ENCODE data around the gene ZBTB39.
"Not testable (repeated sequence)": the region's sequence is repeated elsewhere in the genome, so short reads cannot be mapped to it uniquely, and the experiment has no call there.

The ZBTB39 gene

GRCh38 chr12:57029457-57029856 is 23.1 kb upstream of the ZBTB39 start:
- no peak for DNase-seq

GRCh38 chr12:57027805-57028153 is 21.4 kb upstream of the ZBTB39 start:
- no peak for DNase-seq

- DNase-seq, result no peak
These were observed 20.9 kb upstream of the ZBTB39 start for GRCh38 chr12:57027011-57027804.

- no peak for DNase-seq
These were observed 18.9 kb upstream of the ZBTB39 start for GRCh38 chr12:57025196-57025595.

GRCh38 chr12:57022324-57022723 is 16.0 kb upstream of the ZBTB39 start:
- not testable (repeated sequence) for DNase-seq

GRCh38 chr12:57019983-57020719 is 13.8 kb upstream of the ZBTB39 start:
- no peak for DNase-seq

- no peak for DNase-seq
These were observed 12.6 kb upstream of the ZBTB39 start for GRCh38 chr12:57018906-57019305.

GRCh38 chr12:57018353-57018752 is 12.0 kb upstream of the ZBTB39 start:
- DNase-seq, result not testable (repeated sequence)

GRCh38 chr12:57016348-57016747 is 10.0 kb upstream of the ZBTB39 start, which contains the start of gene TAC3:
Gene TAC3, minus strand, starts transcription at chr12:57016529. Its CDS starts 732 bp downstream, at chr12:57015797.
- no peak for DNase-seq

- DNase-seq, result no peak
These were observed 6.5 kb upstream of the ZBTB39 start for GRCh38 chr12:57012600-57013465.

- DNase-seq, result no peak
These were observed 5.4 kb upstream of the ZBTB39 start for GRCh38 chr12:57011438-57012424.

GRCh38 chr12:57010627-57011247 is 4.4 kb upstream of the ZBTB39 start:
- DNase-seq, result no peak

- DNase-seq, result no peak
These were observed 3.7 kb upstream of the ZBTB39 start for GRCh38 chr12:57009949-57010626.

- DNase-seq, result no peak
These were observed 1.8 kb upstream of the ZBTB39 start for GRCh38 chr12:57008178-57008577.

- no peak for DNase-seq
These were observed 596 bp upstream of the ZBTB39 start for GRCh38 chr12:57006809-57007475.

GRCh38 chr12:57004651-57005050 is 1.7 kb downstream of the ZBTB39 start:
- no peak for DNase-seq

- DNase-seq, result no peak
These were observed 3.0 kb downstream of the ZBTB39 start for GRCh38 chr12:57003395-57003794.

GRCh38 chr12:57001448-57001906 is 4.9 kb downstream of the ZBTB39 start:
- DNase-seq, result no peak

GRCh38 chr12:57000393-57000792 is 6.0 kb downstream of the ZBTB39 start:
- no peak for DNase-seq

GRCh38 chr12:56999456-56999855 is 6.9 kb downstream of the ZBTB39 start:
- DNase-seq, result no peak
